HG03095 (cell line): ENCODE results near the gene SPAM1.
"Not testable (repeated sequence)": the region's sequence is repeated elsewhere in the genome, so short reads cannot be mapped to it uniquely, and the experiment has no call there.

ENCODE experiments used
- ATAC-seq: cut with Tn5 transposase; IDR thresholded peaks from one replicate; pipeline ENCODE4 v1.9.1; 2021; ENCODE audit warnings: moderate library complexity; ENCODE audit not compliant: unreplicated experiment

Gene SPAM1

GRCh38 chr7:123948136-123948535 lies 23.1 kb downstream of the SPAM1 start:
- ATAC-seq, result no peak

- no peak for ATAC-seq
Measured at GRCh38 chr7:123958186-123958703, 33.2 kb downstream of the SPAM1 start.

GRCh38 chr7:123961771-123962170 lies 36.7 kb downstream of the SPAM1 start:
- peak; percentile 50 for ATAC-seq

- no peak for ATAC-seq
Measured at GRCh38 chr7:123966936-123967335, 41.9 kb downstream of the SPAM1 start.

- no peak for ATAC-seq
Measured at GRCh38 chr7:123972045-123972444, 47.0 kb downstream of the SPAM1 start.

- ATAC-seq, result no peak
Measured at GRCh38 chr7:123972831-123973230, 47.8 kb downstream of the SPAM1 start.

GRCh38 chr7:123974326-123974908 lies 49.4 kb downstream of the SPAM1 start:
- no peak for ATAC-seq

- ATAC-seq, result no peak
Measured at GRCh38 chr7:123975084-123975483, 50.0 kb downstream of the SPAM1 start.

GRCh38 chr7:123977081-123977480 lies 52.0 kb downstream of the SPAM1 start:
- ATAC-seq, result no peak

- ATAC-seq, result no peak
Measured at GRCh38 chr7:123979876-123980275, 54.8 kb downstream of the SPAM1 start.

- no peak for ATAC-seq
Measured at GRCh38 chr7:123987445-123987844, 62.4 kb downstream of the SPAM1 start.

GRCh38 chr7:123992913-123993518 lies 68.0 kb downstream of the SPAM1 start:
- no peak for ATAC-seq

GRCh38 chr7:123993996-123994395 lies 69.0 kb downstream of the SPAM1 start:
- no peak for ATAC-seq

- no peak for ATAC-seq
Measured at GRCh38 chr7:123994449-123994848, 69.4 kb downstream of the SPAM1 start.

- no peak for ATAC-seq
Measured at GRCh38 chr7:123995617-123996326, 70.7 kb downstream of the SPAM1 start.

- no peak for ATAC-seq
Measured at GRCh38 chr7:123996327-123996625, 71.2 kb downstream of the SPAM1 start.

GRCh38 chr7:123998921-123999320 lies 73.9 kb downstream of the SPAM1 start:
- no peak for ATAC-seq

GRCh38 chr7:123999703-124000102 lies 74.7 kb downstream of the SPAM1 start:
- no peak for ATAC-seq

- ATAC-seq, result not testable (repeated sequence)
Measured at GRCh38 chr7:124008296-124008695, 83.3 kb downstream of the SPAM1 start.

- ATAC-seq, result no peak
Measured at GRCh38 chr7:124009321-124009720, 84.3 kb downstream of the SPAM1 start.
